Measurements from ENCODE around the gene CHAC1. TPM values are rescaled to one million over a fixed set of nuclear protein-coding genes. Genes with fewer than 3 reads are reported as not detected.

CHAC1 gene
- polyA plus RNA-seq, 3 donors: 0.15 TPM; not detected in 2

DNA sequence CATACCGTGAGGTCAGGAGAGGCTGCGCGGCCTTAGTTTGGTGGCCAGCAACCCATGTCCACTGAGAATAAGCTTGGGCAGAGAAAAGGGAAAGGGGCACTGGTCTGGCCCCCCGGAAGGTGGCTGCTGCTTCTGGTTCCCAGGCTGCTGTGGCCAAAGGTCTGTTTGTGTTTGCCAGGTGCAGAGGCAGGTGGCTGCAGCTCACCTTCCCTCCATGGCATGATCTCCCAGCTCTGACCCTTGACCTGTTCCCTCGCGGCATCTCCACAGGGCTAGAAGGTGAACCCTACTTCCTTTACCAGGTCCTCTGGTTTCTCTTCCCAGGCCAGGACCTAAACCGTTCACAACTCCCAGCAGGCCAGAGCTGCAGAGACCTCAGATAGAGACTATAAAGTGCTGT lies 45.2 kb upstream of the CHAC1 start:
- intact Hi-C loops (cut with micrococcal nuclease): loop anchor here (5.0 to 10.0 kb wide), 5 partner anchors 34 to 277 kb away; partner anchors contain the start of gene RMDN3 (in 1 of the 2)
- no peaks in the 10 kb centered on the region for H3K27me3 ChIP-seq (ENCODE audit: control insufficient read depth in 2 of 2, insufficient read depth in 2 of 2, low read length in 2 of 2)
- no peak overlapping the region for H3K9ac ChIP-seq (ENCODE audit: insufficient read depth, low read length, poor library complexity, severe bottlenecking)
- no peak overlapping the region for H3K4me3 Mint-ChIP-seq
- no peak overlapping the region for H3K4me2 ChIP-seq (replicated peaks; ENCODE audit: extremely low read depth, low read length, poor library complexity, severe bottlenecking)
- peaks cover 27% of the 10 kb centered on the region for H4K20me1 ChIP-seq (ENCODE audit: insufficient read depth, low read length)
- no peaks in the 10 kb centered on the region for H3K9me3 Mint-ChIP-seq
- no peaks in the 10 kb centered on the region for H3K9me3 ChIP-seq (replicated peaks in 1 of 2; ENCODE audit: control insufficient read depth in 1 of 2, insufficient read depth in 1 of 2, low read length in 2 of 2)
- H2AFZ ChIP-seq (ENCODE audit: insufficient read depth, low read depth, low read length, poor library complexity, severe bottlenecking): no peak overlapping the region
- peaks cover 69 to 79% of the 10 kb centered on the region in 2 donors for H3K4me1 ChIP-seq (ENCODE audit: control insufficient read depth in 1 of 2, insufficient read depth in 2 of 2, low read length in 2 of 2)
- H3K27ac Mint-ChIP-seq: peak overlapping the region in 2 of 7 donors; percentile 26 to 36
- no peak overlapping the region for H3K4me3 ChIP-seq (replicated peaks in 1 of 3; ENCODE audit: low read depth in 2 of 3, low read length in 3 of 3)
- peaks cover 0 to 3% (median 0%) of the 10 kb centered on the region in 3 donors for H3K27me3 Mint-ChIP-seq (ENCODE audit: low read depth in 3 of 3)
- H3K79me2 ChIP-seq (ENCODE audit: insufficient read depth, low read length): peaks cover 16% of the 10 kb centered on the region
- DNase-seq: no peak
- WGBS (ENCODE audit: insufficient coverage): 94% methylated on average over 6 of the region's 7 CpGs
- peaks cover 77% of the 10 kb centered on the region for H3K4me1 Mint-ChIP-seq
- H3K27ac ChIP-seq (ENCODE audit: low read depth in 1 of 2, low read length in 2 of 2): no peak overlapping the region
- H3K36me3 ChIP-seq (replicated peaks in 1 of 2; ENCODE audit: control insufficient read depth in 1 of 2, insufficient read depth in 2 of 2, low read length in 2 of 2): no peaks in the 10 kb centered on the region
- peaks cover 10 to 24% of the 10 kb centered on the region in 2 donors for H3K36me3 Mint-ChIP-seq
- TF ChIP-seq, protein P1, sequence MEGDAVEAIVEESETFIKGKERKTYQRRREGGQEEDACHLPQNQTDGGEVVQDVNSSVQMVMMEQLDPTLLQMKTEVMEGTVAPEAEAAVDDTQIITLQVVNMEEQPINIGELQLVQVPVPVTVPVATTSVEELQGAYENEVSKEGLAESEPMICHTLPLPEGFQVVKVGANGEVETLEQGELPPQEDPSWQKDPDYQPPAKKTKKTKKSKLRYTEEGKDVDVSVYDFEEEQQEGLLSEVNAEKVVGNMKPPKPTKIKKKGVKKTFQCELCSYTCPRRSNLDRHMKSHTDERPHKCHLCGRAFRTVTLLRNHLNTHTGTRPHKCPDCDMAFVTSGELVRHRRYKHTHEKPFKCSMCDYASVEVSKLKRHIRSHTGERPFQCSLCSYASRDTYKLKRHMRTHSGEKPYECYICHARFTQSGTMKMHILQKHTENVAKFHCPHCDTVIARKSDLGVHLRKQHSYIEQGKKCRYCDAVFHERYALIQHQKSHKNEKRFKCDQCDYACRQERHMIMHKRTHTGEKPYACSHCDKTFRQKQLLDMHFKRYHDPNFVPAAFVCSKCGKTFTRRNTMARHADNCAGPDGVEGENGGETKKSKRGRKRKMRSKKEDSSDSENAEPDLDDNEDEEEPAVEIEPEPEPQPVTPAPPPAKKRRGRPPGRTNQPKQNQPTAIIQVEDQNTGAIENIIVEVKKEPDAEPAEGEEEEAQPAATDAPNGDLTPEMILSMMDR (IDR thresholded peaks at IDR 0.05): no peak

- Mint-ChIP-seq H3K27me3 (ENCODE audit: low read depth in 3 of 3) (peaks cover 0 to 3% (median 0%) of the 10 kb centered on the region in 3 donors), H3K36me3 (peaks cover under 1 to 6% of the 10 kb centered on the region in 2 donors), H3K4me1 (peaks cover 59% of the 10 kb centered on the region), H3K9me3 (peaks cover 0 to 2% (median 0%) of the 10 kb centered on the region in 7 donors), H3K27ac (peak overlapping the region; percentile 68 to 91 (median 89)), H3K4me3 (peak overlapping the region; percentile 47 to 59)
- peaks cover 9% of the 10 kb centered on the region for H4K20me1 ChIP-seq (ENCODE audit: insufficient read depth, low read length)
- peak overlapping the region in 1 of 3 experiments; percentile 17 for H3K4me3 ChIP-seq (replicated peaks in 1 of 3; ENCODE audit: low read depth in 2 of 3, low read length in 3 of 3)
- H3K27ac ChIP-seq (ENCODE audit: low read depth in 1 of 2, low read length in 2 of 2): peak overlapping the region; percentile 31 to 70
- H3K36me3 ChIP-seq (replicated peaks in 1 of 2; ENCODE audit: control insufficient read depth in 1 of 2, insufficient read depth in 2 of 2, low read length in 2 of 2): no peaks in the 10 kb centered on the region
- WGBS (ENCODE audit: insufficient coverage): 28% methylated on average over 8 of the region's 17 CpGs
- H3K4me1 ChIP-seq (ENCODE audit: control insufficient read depth in 1 of 2, insufficient read depth in 2 of 2, low read length in 2 of 2): peaks cover 50 to 61% of the 10 kb centered on the region in 2 donors
- H3K4me2 ChIP-seq (replicated peaks; ENCODE audit: extremely low read depth, low read length, poor library complexity, severe bottlenecking): peak overlapping the region; percentile 27
- no peaks in the 10 kb centered on the region for H3K9me3 ChIP-seq (replicated peaks in 1 of 2; ENCODE audit: control insufficient read depth in 1 of 2, insufficient read depth in 1 of 2, low read length in 2 of 2)
- TF ChIP-seq, protein P1 (IDR thresholded peaks at IDR 0.05): no peak
- no peaks in the 10 kb centered on the region for H3K27me3 ChIP-seq (ENCODE audit: control insufficient read depth in 2 of 2, insufficient read depth in 2 of 2, low read length in 2 of 2)
- intact Hi-C loops (cut with micrococcal nuclease): loop anchor here (2.0 to 10.0 kb wide), 6 partner anchors 19 to 275 kb away; partner anchors contain the start of genes DLL4 (in 1 of the 2) and RMDN3 (in 1 of the 2)
- peaks cover 3% of the 10 kb centered on the region for H3K79me2 ChIP-seq (ENCODE audit: insufficient read depth, low read length)
- DNase-seq: peak; percentile 64 to 85 (median 66)
- no peak overlapping the region for H3K9ac ChIP-seq (ENCODE audit: insufficient read depth, low read length, poor library complexity, severe bottlenecking)
- no peak overlapping the region for H2AFZ ChIP-seq (ENCODE audit: insufficient read depth, low read depth, low read length, poor library complexity, severe bottlenecking)
Observed at GRCh38 chr15:40909662-40910630, 43.3 kb upstream of the CHAC1 start.
